ENCODE measurements around the gene SCGB1A1. TPM values are rescaled to one million over a fixed set of nuclear protein-coding genes. Genes with fewer than 3 reads are reported as not detected.

Gene SCGB1A1
- total and polyA plus RNA-seq, 2 donors (not counting 1 experiment from before 2014, with no cell fraction given) = not detected

DNA sequence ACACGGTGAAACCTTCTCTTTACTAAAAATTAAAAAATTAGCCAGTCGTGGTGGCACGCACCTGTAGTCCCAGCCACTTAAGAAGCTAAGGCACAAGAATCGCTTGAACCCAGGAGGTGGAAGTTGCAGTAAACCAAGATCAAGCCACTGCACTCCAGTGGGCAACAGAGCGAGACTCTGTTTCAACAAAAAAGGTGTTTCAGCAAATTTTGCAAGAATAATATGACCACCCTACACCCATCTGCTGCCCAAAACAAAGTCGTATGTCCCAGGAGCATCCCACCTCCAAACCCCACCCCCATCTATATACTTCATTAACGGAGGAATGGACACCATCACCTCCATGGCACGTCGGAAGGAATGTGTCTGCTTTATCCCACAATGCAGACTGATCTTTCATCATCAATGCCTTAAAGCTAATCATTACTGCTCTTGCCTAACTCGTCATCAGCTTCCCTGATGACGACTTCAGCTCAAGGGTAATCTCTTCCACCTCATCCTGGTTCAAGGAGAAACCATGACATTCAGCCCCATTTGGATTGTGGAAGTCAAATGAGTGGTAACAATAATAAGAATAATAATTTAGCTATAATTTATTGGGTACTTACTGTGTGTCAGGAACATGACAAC, 34.1 kb downstream of the SCGB1A1 start:
- Histone ChIP-seq H2AFZ (ENCODE audit: insufficient read depth, low read depth, low read length, poor library complexity, severe bottlenecking) (no peak overlapping the region), H3K9me3 (ENCODE audit: control extremely low read depth in 1 of 3, control insufficient read depth in 2 of 3, insufficient read depth in 1 of 3, low read length in 2 of 3) (no peaks in the 10 kb centered on the region), H3K4me2 (replicated peaks; ENCODE audit: low read depth, low read length, poor library complexity, severe bottlenecking) (no peak overlapping the region), H3K4me3 (ENCODE audit: control extremely low read depth in 1 of 5, extremely low read depth in 1 of 5, insufficient read depth in 1 of 5, low read depth in 2 of 5, low read length in 4 of 5) (no peak overlapping the region), H3K79me2 (ENCODE audit: control insufficient read depth, insufficient read depth, low read length) (no peaks in the 10 kb centered on the region), H3K9ac (ENCODE audit: low read length) (no peak overlapping the region), H4K20me1 (ENCODE audit: control insufficient read depth, insufficient read depth, low read length, poor library complexity, severe bottlenecking) (no peaks in the 10 kb centered on the region), H3K4me1 (ENCODE audit: control insufficient read depth in 2 of 2, insufficient read depth in 2 of 2, low read length in 2 of 2) (no peaks in the 10 kb centered on the region), H3K36me3 (replicated peaks in 1 of 2; ENCODE audit: control extremely low read depth in 1 of 2, control insufficient read depth in 1 of 2, extremely low read depth in 1 of 2, insufficient read depth in 2 of 2, low read length in 1 of 2) (no peaks in the 10 kb centered on the region), H3K27ac (ENCODE audit: low read length in 2 of 2) (no peak overlapping the region), H3K27me3 (replicated peaks in 1 of 4; ENCODE audit: control extremely low read depth in 1 of 4, control insufficient read depth in 3 of 4, insufficient read depth in 4 of 4, low read length in 3 of 4) (peaks cover 0 to 4% (median 0%) of the 10 kb centered on the region in 4 experiments)
- ChIA-PET CTCF (interaction anchor here (1.2 to 3.0 kb wide), 2 partner anchors 9 to 28 kb away, joined by 3 to 14 read pairs; no protein-coding TSS in a partner anchor), POLR2A (no interaction called here)
- intact Hi-C loops (cut with micrococcal nuclease) = no loop called here
- Mint-ChIP-seq H3K9me3 (ENCODE audit: insufficient read depth) (no peaks in the 10 kb centered on the region), H3K27ac (no peak overlapping the region), H3K27me3 (no peaks in the 10 kb centered on the region), H3K4me3 (no peak overlapping the region), H3K4me1 (peaks cover 2% of the 10 kb centered on the region)
- ATAC-seq (ENCODE audit: low read depth) = no peak
- 94% methylated on average over 11 of the region's 11 CpGs for WGBS (ENCODE audit: insufficient coverage)
- no peak for DNase-seq
- TF ChIP-seq CTCF (IDR thresholded peaks at IDR 0.05) = no peak
- TF ChIP-seq EZH2 (IDR thresholded peaks at IDR 0.05; ENCODE audit: borderline replicate concordance, insufficient read depth, low read depth, low read length, poor library complexity, severe bottlenecking) = no peak

- Mint-ChIP-seq H3K4me1 (peaks cover 2% of the 10 kb centered on the region), H3K9me3 (ENCODE audit: insufficient read depth) (no peaks in the 10 kb centered on the region), H3K27me3 (no peaks in the 10 kb centered on the region), H3K27ac (no peak overlapping the region), H3K4me3 (no peak overlapping the region)
- no peak overlapping the region for H3K4me2 ChIP-seq (replicated peaks; ENCODE audit: low read depth, low read length, poor library complexity, severe bottlenecking)
- H3K27me3 ChIP-seq (replicated peaks in 1 of 4; ENCODE audit: control extremely low read depth in 1 of 4, control insufficient read depth in 3 of 4, insufficient read depth in 4 of 4, low read length in 3 of 4) = no peaks in the 10 kb centered on the region
- no peaks in the 10 kb centered on the region for H3K79me2 ChIP-seq (ENCODE audit: control insufficient read depth, insufficient read depth, low read length)
- H3K27ac ChIP-seq (ENCODE audit: low read length in 2 of 2) = no peak overlapping the region
- WGBS (ENCODE audit: insufficient coverage) = 83% methylated on average over 3 of the region's 4 CpGs
- H3K4me1 ChIP-seq (ENCODE audit: control insufficient read depth in 2 of 2, insufficient read depth in 2 of 2, low read length in 2 of 2) = no peaks in the 10 kb centered on the region
- no peaks in the 10 kb centered on the region for H3K9me3 ChIP-seq (ENCODE audit: control extremely low read depth in 1 of 3, control insufficient read depth in 2 of 3, insufficient read depth in 1 of 3, low read length in 2 of 3)
- CTCF ChIA-PET = interaction anchor here (1.0 kb wide), 1 partner anchor 10 kb away, joined by 3 read pairs; no protein-coding TSS in a partner anchor
- intact Hi-C loops (cut with micrococcal nuclease) = no loop called here
- POLR2A ChIA-PET = no interaction called here
- no peak for TF ChIP-seq CTCF (IDR thresholded peaks at IDR 0.05)
- no peak for TF ChIP-seq EZH2 (IDR thresholded peaks at IDR 0.05; ENCODE audit: borderline replicate concordance, insufficient read depth, low read depth, low read length, poor library complexity, severe bottlenecking)
- no peak overlapping the region for H2AFZ ChIP-seq (ENCODE audit: insufficient read depth, low read depth, low read length, poor library complexity, severe bottlenecking)
- ATAC-seq (ENCODE audit: low read depth) = no peak
- H4K20me1 ChIP-seq (ENCODE audit: control insufficient read depth, insufficient read depth, low read length, poor library complexity, severe bottlenecking) = no peaks in the 10 kb centered on the region
- H3K36me3 ChIP-seq (replicated peaks in 1 of 2; ENCODE audit: control extremely low read depth in 1 of 2, control insufficient read depth in 1 of 2, extremely low read depth in 1 of 2, insufficient read depth in 2 of 2, low read length in 1 of 2) = no peaks in the 10 kb centered on the region
- H3K9ac ChIP-seq (ENCODE audit: low read length) = no peak overlapping the region
- DNase-seq = no peak
- no peak overlapping the region for H3K4me3 ChIP-seq (ENCODE audit: control extremely low read depth in 1 of 5, extremely low read depth in 1 of 5, insufficient read depth in 1 of 5, low read depth in 2 of 5, low read length in 4 of 5)
These were observed 37.8 kb downstream of the SCGB1A1 start for GRCh38 chr11:62456630-62457029.

All from B cell (primary cell).